Upper lobe of left lung (tissue), 6 donors: ENCODE data around the gene SLC25A5. TPM values are rescaled to one million over a fixed set of nuclear protein-coding genes. Genes with fewer than 3 reads are reported as not detected.

Experiments used
- ATAC-seq, 2 donors: fragments of 200-7000 bp; cut with Tn5 transposase; one replicate each; pipeline ENCODE4 v1.9.1; 2022; ENCODE audit warnings: mild to moderate bottlenecking in 2 of 2, moderate library complexity in 2 of 2; ENCODE audit not compliant: low FRiP score in 2 of 2
- DNase-seq, 2 donors: peaks; one replicate each; pipeline ENCODE4 v3.0.0-alpha.2; 2019 to 2020
- H3K27ac ChIP-seq, 4 donors: fragments of 200-600 bp; sonication (generic); one replicate each; pipeline ENCODE4 v1.5.1; 2016 to 2019
- H3K27me3 ChIP-seq, 4 donors: fragments of 200-600 bp; sonication (generic); one replicate each; pipeline ENCODE4 v1.5.1; 2017 to 2019
- H3K36me3 ChIP-seq, 4 donors: fragments of 200-600 bp; sonication (generic); one replicate each; pipeline ENCODE4 v1.5.1; 2016 to 2019
- H3K4me1 ChIP-seq, 4 donors: fragments of 200-600 bp; sonication (generic); one replicate each; pipeline ENCODE4 v1.5.1; 2018 to 2019
- H3K4me3 ChIP-seq, 4 donors: fragments of 200-600 bp; sonication (generic); one replicate each; pipeline ENCODE4 v1.5.1; 2017 to 2019; ENCODE audit warnings: mild to moderate bottlenecking in 2 of 4, moderate library complexity in 1 of 4
- H3K9me3 ChIP-seq, 4 donors: fragments of 200-600 bp; sonication (generic); one replicate each; pipeline ENCODE4 v1.5.1; 2018 to 2019
- EP300 ChIP-seq, 4 donors: sonication (generic); formaldehyde crosslinking; IDR thresholded peaks; one replicate each; pipeline ENCODE4 v1.5.1; 2017; ENCODE audit warnings: antibody characterized with exemption in 4 of 4, control low read depth in 2 of 4
- POLR2A ChIP-seq, 4 donors: fragments of 450-650 bp; IDR thresholded peaks; one replicate each; pipeline ENCODE4 v1.5.1; 2016 to 2017; ENCODE audit warnings: antibody characterized with exemption in 4 of 4, mild to moderate bottlenecking in 2 of 4
- POLR2AphosphoS5 ChIP-seq, 2 donors: sonication (generic); formaldehyde crosslinking; IDR thresholded peaks; one replicate each; pipeline ENCODE4 v1.5.1; 2017; ENCODE audit warnings: antibody characterized with exemption in 2 of 2
- WGBS, 2 donors: methylation state at CpG; one replicate each; pipeline ENCODE4 v1.1.5; 2017 to 2018; 5-methylcytosine and 5-hydroxymethylcytosine counted together
- small RNA-seq, 4 donors: library from RNA; depleted of rRNA; stranded (forward); fragments of <200 nt; gene quantifications; one replicate each; pipeline ENCODE3, GENCODE V24; 2016
- total RNA-seq, 6 donors: library from RNA; depleted of rRNA in 4 of 6; stranded (reverse); fragments of >200 nt in 4 of 6; gene quantifications; one replicate each; pipeline versions ENCODE4 v1.1.0 to v1.2.1, GENCODE V29; 2016 to 2021
- TF ChIP-seq, protein P1 (sequence below), 6 experiments: fragments of 450-650 bp in 4 of 6; fragments of 200-600 bp in 2 of 6; sonication (generic) in 2 of 6; IDR thresholded peaks; one replicate each; pipeline ENCODE4 v1.5.1; 2016 to 2019; ENCODE audit warnings: antibody characterized with exemption in 6 of 6
- donor health status: DM: no; HTN: no; CAD: no; lungs with moderate emphysema.
- donor health status: DM: no; HTN: yes; CAD: no; lungs with severe emphysema.

Gene SLC25A5
- total RNA-seq, 6 donors from 2014 or later = 180 to 494 (median 325) TPM

DNA sequence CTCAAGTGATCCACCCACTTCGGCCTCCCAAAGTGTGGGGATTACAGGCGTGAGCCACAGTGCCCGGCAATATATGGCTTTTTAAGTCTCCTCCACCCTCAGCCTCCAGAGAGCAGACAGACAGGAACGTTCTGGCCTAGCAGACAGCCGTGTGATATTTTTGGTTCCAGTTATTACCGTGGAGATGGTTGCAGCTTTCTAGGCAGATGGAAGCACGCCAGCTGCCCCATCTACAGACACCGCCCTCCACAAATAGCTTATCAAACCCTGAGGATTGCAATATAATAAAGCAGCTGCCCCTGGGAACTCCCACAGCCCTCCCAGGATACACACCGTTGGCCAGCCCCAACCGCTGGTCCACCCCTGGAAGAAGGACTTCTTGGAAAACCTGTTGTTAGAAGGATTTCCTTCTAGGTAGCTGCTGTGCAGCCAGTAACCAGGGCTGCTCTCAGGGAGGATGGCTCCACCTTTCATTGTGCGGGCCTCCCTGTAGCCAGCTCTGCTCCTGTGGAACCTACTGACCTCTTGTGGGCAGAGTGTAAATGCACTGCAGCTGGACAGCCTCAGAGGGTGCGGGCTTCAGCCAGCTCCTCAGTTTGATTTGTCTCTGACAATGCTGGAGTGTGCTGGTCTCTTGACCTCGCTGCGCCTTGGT is 44.0 kb downstream of the SLC25A5 start:
- peak in 1 of 2 donors; percentile 73 for DNase-seq
- no peak overlapping the region for H3K27ac ChIP-seq
- H3K27me3 ChIP-seq = no peaks in the 10 kb centered on the region
- H3K4me3 ChIP-seq = no peak overlapping the region
- peak; percentile 85 to 93 for ATAC-seq
- no peaks in the 10 kb centered on the region for H3K9me3 ChIP-seq
- H3K4me1 ChIP-seq = no peaks in the 10 kb centered on the region
- TF ChIP-seq POLR2A (IDR thresholded peaks at IDR 0.05) (no peak), POLR2AphosphoS5 (IDR thresholded peaks at IDR 0.05) (no peak), EP300 (IDR thresholded peaks at IDR 0.05) (no peak)
- TF ChIP-seq, protein P1, sequence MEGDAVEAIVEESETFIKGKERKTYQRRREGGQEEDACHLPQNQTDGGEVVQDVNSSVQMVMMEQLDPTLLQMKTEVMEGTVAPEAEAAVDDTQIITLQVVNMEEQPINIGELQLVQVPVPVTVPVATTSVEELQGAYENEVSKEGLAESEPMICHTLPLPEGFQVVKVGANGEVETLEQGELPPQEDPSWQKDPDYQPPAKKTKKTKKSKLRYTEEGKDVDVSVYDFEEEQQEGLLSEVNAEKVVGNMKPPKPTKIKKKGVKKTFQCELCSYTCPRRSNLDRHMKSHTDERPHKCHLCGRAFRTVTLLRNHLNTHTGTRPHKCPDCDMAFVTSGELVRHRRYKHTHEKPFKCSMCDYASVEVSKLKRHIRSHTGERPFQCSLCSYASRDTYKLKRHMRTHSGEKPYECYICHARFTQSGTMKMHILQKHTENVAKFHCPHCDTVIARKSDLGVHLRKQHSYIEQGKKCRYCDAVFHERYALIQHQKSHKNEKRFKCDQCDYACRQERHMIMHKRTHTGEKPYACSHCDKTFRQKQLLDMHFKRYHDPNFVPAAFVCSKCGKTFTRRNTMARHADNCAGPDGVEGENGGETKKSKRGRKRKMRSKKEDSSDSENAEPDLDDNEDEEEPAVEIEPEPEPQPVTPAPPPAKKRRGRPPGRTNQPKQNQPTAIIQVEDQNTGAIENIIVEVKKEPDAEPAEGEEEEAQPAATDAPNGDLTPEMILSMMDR (IDR thresholded peaks at IDR 0.05) = peak; percentile 23 to 78 (median 58)
- 57 to 100% methylated on average over 3 to 14 of the region's 14 CpGs for WGBS, 2 donors
- H3K36me3 ChIP-seq = no peaks in the 10 kb centered on the region

DNA sequence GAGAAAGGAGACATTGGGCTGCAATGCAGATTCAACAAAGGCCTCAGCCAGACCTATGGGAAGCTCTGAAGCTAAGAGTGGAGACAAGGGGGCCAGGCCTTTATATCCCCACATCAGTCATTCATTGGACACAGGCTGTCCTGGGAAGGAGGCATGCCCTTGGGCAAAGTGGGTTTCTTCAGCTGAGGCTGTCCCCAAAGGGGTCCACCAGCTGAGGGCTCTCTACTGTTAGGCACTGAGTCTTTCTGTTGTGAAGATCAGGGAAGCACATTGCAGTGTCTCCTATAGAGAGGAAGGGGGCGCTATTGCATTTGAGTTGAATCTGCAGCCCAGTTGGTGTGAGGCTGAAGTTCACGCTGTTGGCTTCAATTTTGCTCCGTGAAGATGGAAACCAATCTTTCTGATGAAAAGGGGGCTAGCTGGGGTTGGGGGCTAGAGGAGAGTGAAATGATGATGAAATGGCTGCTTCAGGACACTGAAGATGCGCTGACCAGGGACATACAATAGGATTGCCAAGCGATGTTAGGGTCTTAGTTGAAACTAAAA is 48.0 kb downstream of the SLC25A5 start:
- peak in 1 of 2 donors; percentile 35 for DNase-seq
- TF ChIP-seq, protein P1 (IDR thresholded peaks at IDR 0.05) = peak; percentile 61 to 82 (median 75)
- no peak for TF ChIP-seq EP300 (IDR thresholded peaks at IDR 0.05)
- peak; percentile 80 to 84 for ATAC-seq

DNA sequence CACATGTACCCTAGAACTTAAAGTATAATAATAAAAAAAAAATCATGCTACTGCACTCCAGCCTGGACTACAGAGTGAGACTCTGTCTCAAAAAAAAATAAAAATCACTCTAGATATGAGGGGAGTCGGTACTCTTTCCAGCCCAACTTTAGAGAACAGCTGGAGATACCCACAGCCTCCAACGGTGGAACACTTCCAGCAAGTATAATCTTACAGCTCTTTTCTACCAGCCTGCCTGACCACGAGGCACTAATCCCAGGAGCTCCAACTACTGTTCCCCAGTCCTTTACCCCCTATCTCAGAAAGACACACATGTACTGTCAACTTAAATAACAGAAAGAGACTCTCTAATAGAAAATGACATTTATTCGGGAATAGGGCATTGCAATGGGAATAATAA is 50.1 kb downstream of the SLC25A5 start:
- TF ChIP-seq EP300 (IDR thresholded peaks at IDR 0.05) = no peak
- TF ChIP-seq, protein P1 (IDR thresholded peaks at IDR 0.05) = no peak
- no peak for TF ChIP-seq POLR2AphosphoS5 (IDR thresholded peaks at IDR 0.05)
- no peak for TF ChIP-seq POLR2A (IDR thresholded peaks at IDR 0.05)
- 74 to 82% methylated on average over 4 of the region's 4 CpGs for WGBS, 2 donors
- H3K4me1 ChIP-seq = no peaks in the 10 kb centered on the region
- H3K9me3 ChIP-seq = no peaks in the 10 kb centered on the region
- H3K36me3 ChIP-seq = no peaks in the 10 kb centered on the region
- ATAC-seq (no peak), DNase-seq (no peak)
- no peak overlapping the region for H3K27ac ChIP-seq
- no peaks in the 10 kb centered on the region for H3K27me3 ChIP-seq
- no peak overlapping the region for H3K4me3 ChIP-seq

More for the DNA sequence above, 48.0 kb downstream of the SLC25A5 start:
- H3K9me3 ChIP-seq = no peaks in the 10 kb centered on the region
- WGBS, 2 donors = 33 to 40% methylated on average over 5 of the region's 5 CpGs
- no peaks in the 10 kb centered on the region for H3K36me3 ChIP-seq
- H3K4me3 ChIP-seq = no peak overlapping the region
- no peaks in the 10 kb centered on the region for H3K4me1 ChIP-seq
- H3K27me3 ChIP-seq = no peaks in the 10 kb centered on the region
- no peak overlapping the region for H3K27ac ChIP-seq

Small RNAs within 50 kb of the gene (small RNA-seq; reads per million reads assigned to genes)
- gene RNU1-67P (0.06 to 0.44 (median 0.17) reads per million in 4 donors), gene RNY3P16 (0 to 0.14 (median 0) reads per million in 4 donors)

Other genes starting within 250 kb of the SLC25A5 start
- gene PGRMC1, start 232.2 kb upstream of the SLC25A5 start, total RNA-seq = 100 to 1,000 TPM in 2 of 6 donors, 10 to 100 TPM in 4; 28.3 to 112 (median 74.3) TPM
- 10 to 100 TPM; 11.2 to 27.8 (median 15.8) TPM for gene SLC25A43, start 69.1 kb upstream of the SLC25A5 start, total RNA-seq
- 10 to 100 TPM; 22.1 to 55.5 (median 26.8) TPM for gene STEEP1, start 97.0 kb downstream of the SLC25A5 start, total RNA-seq
- 10 to 100 TPM; 15.0 to 48.6 (median 40.8) TPM for gene UBE2A, start 106.1 kb downstream of the SLC25A5 start, total RNA-seq
- gene NKRF, start 138.0 kb downstream of the SLC25A5 start, total RNA-seq = 10 to 100 TPM in 1 of 6 donors, 1 to 10 TPM in 5; 3.9 to 10.5 (median 7.0) TPM
- 10 to 100 TPM; 12.3 to 27.2 (median 21.4) TPM for gene SEPTIN6, start 224.7 kb downstream of the SLC25A5 start, total RNA-seq